ENCODE results near the gene MYMK. TPM values are rescaled to one million over a fixed set of nuclear protein-coding genes. Genes with fewer than 3 reads are reported as not detected.

MYMK gene
- total RNA-seq, 2 donors from 2014 or later = not detected

- DNase-seq = no peak
- Histone ChIP-seq H3K4me3 (ENCODE audit: low read length) (no peak overlapping the region), H3K36me3 (ENCODE audit: control insufficient read depth, insufficient read depth, low read length) (no peaks in the 10 kb centered on the region), H3K27ac (ENCODE audit: low read depth, low read length) (no peak overlapping the region), H3K4me1 (ENCODE audit: control insufficient read depth, insufficient read depth, low read length) (no peaks in the 10 kb centered on the region), H3K9me3 (ENCODE audit: control insufficient read depth, low read length) (no peaks in the 10 kb centered on the region), H3K27me3 (ENCODE audit: control insufficient read depth, insufficient read depth, low read length, poor library complexity, severe bottlenecking) (no peaks in the 10 kb centered on the region), H3K9ac (ENCODE audit: extremely low read depth, low read length, poor library complexity, severe bottlenecking) (no peak overlapping the region)
- Mint-ChIP-seq H3K4me3 (no peak overlapping the region), H3K36me3 (ENCODE audit: low read depth) (no peaks in the 10 kb centered on the region), H3K4me1 (no peaks in the 10 kb centered on the region), H3K27ac (no peak overlapping the region), H3K9me3 (no peaks in the 10 kb centered on the region), H3K27me3 (ENCODE audit: insufficient read depth) (no peaks in the 10 kb centered on the region)
- WGBS, 2 experiments (ENCODE audit: insufficient coverage in 1 of 2, insufficient read length in 1 of 2) = 55 to 74% methylated on average over 4 to 13 of the region's 13 CpGs
- no peak for TF ChIP-seq CTCF (conservative IDR thresholded peaks at IDR 0.05)
Observed at GRCh38 chr9:133490201-133490681, 34.5 kb downstream of the MYMK start.

GRCh38 chr9:133489253-133490190, 35.2 kb downstream of the MYMK start:
- no peaks in the 10 kb centered on the region for H3K9me3 ChIP-seq (ENCODE audit: control insufficient read depth, low read length)
- H3K9ac ChIP-seq (ENCODE audit: extremely low read depth, low read length, poor library complexity, severe bottlenecking) = no peak overlapping the region
- 90 to 91% methylated on average over 12 to 19 of the region's 19 CpGs for WGBS, 2 experiments (ENCODE audit: insufficient coverage in 1 of 2, insufficient read length in 1 of 2)
- H3K27ac ChIP-seq (ENCODE audit: low read depth, low read length) = no peak overlapping the region
- Mint-ChIP-seq H3K36me3 (ENCODE audit: low read depth) (no peaks in the 10 kb centered on the region), H3K27me3 (ENCODE audit: insufficient read depth) (no peaks in the 10 kb centered on the region), H3K4me1 (no peaks in the 10 kb centered on the region), H3K27ac (no peak overlapping the region), H3K9me3 (no peaks in the 10 kb centered on the region), H3K4me3 (no peak overlapping the region)
- H3K4me3 ChIP-seq (ENCODE audit: low read length) = no peak overlapping the region
- TF ChIP-seq CTCF (conservative IDR thresholded peaks at IDR 0.05) = no peak
- H3K27me3 ChIP-seq (ENCODE audit: control insufficient read depth, insufficient read depth, low read length, poor library complexity, severe bottlenecking) = no peaks in the 10 kb centered on the region
- H3K36me3 ChIP-seq (ENCODE audit: control insufficient read depth, insufficient read depth, low read length) = no peaks in the 10 kb centered on the region
- no peaks in the 10 kb centered on the region for H3K4me1 ChIP-seq (ENCODE audit: control insufficient read depth, insufficient read depth, low read length)
- DNase-seq = no peak

GRCh38 chr9:133488686-133489252, 36.0 kb downstream of the MYMK start:
- Histone ChIP-seq H3K9ac (ENCODE audit: extremely low read depth, low read length, poor library complexity, severe bottlenecking) (no peak overlapping the region), H3K4me1 (ENCODE audit: control insufficient read depth, insufficient read depth, low read length) (no peaks in the 10 kb centered on the region), H3K9me3 (ENCODE audit: control insufficient read depth, low read length) (no peaks in the 10 kb centered on the region), H3K27ac (ENCODE audit: low read depth, low read length) (no peak overlapping the region), H3K27me3 (ENCODE audit: control insufficient read depth, insufficient read depth, low read length, poor library complexity, severe bottlenecking) (no peaks in the 10 kb centered on the region), H3K4me3 (ENCODE audit: low read length) (no peak overlapping the region), H3K36me3 (ENCODE audit: control insufficient read depth, insufficient read depth, low read length) (no peaks in the 10 kb centered on the region)
- no peak for DNase-seq
- Mint-ChIP-seq H3K4me1 (no peaks in the 10 kb centered on the region), H3K27me3 (ENCODE audit: insufficient read depth) (peaks cover 2% of the 10 kb centered on the region), H3K9me3 (no peaks in the 10 kb centered on the region), H3K36me3 (ENCODE audit: low read depth) (no peaks in the 10 kb centered on the region), H3K4me3 (no peak overlapping the region), H3K27ac (no peak overlapping the region)
- 89 to 90% methylated on average over 11 to 18 of the region's 18 CpGs for WGBS, 2 experiments (ENCODE audit: insufficient coverage in 1 of 2, insufficient read length in 1 of 2)
- no peak for TF ChIP-seq CTCF (conservative IDR thresholded peaks at IDR 0.05)
